GM21381 (cell line): Measurements from ENCODE around the gene POLR2I.

Experiments used
- ATAC-seq: cut with Tn5 transposase; IDR thresholded peaks from one replicate; pipeline ENCODE4 v1.9.1; 2021; ENCODE audit warnings: mild to moderate bottlenecking, moderate library complexity; ENCODE audit not compliant: unreplicated experiment

POLR2I gene

DNA sequence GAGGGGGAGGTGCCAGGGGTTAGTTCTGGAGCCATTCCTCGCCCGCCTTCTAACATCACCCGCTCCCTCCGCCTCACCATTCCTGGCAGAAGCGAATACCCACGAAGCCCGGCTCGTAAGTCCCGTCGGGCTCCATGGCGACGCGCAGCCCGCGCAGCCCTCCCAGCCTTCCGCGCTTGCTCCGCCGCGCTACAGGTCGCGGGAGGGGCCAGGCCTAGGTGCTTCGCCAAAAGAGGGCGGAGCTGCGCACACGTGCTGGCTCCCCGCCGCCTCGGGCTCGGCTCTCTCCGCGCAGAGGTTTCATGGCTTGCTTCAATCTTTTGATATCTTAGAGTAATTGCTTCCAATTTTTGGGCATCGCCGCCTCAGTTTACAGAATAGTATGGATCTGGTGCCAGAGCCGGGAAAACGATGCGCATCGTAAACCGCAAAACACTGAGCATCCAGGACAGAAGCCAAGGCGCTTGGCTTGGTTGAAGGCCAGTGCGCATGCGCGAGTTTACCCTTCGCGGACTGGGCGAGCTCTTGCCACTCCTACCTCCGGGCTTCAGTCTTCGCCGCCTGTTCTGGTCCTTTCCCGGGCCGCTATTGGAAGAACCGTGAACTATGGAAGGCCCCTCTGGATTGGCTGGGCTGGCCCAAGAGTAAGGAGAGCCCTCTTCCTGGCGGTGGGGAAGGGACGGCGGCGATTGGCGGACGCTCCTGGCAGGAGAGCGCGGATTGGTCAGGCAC, at the start of gene POLR2I:
Gene POLR2I (minus strand): TSS at position 155 of the 732 bp plus-strand sequence. CDS start 19 bp downstream, at position 136.
- peak; percentile 78 for ATAC-seq

DNA sequence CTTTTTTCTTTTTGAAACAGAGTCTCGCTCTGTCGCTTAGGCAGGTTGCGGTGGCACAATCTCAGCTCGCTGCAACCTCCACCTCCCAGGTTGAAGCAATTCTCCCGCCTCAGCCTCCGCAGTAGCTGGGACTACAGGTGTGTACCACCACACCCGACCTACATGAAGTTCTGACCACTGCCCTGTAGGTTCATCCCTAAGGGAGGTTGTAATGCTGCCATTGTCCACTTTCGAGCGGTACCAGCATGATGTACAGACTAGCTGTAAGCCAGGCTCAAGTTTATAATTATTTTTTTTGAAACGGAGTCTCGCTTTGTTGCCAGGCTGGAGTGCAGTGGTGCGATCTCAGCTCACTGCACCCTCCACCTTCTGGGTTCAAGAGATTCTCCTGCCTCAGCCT, 49.1 kb upstream of the POLR2I start:
- ATAC-seq: no peak

DNA sequence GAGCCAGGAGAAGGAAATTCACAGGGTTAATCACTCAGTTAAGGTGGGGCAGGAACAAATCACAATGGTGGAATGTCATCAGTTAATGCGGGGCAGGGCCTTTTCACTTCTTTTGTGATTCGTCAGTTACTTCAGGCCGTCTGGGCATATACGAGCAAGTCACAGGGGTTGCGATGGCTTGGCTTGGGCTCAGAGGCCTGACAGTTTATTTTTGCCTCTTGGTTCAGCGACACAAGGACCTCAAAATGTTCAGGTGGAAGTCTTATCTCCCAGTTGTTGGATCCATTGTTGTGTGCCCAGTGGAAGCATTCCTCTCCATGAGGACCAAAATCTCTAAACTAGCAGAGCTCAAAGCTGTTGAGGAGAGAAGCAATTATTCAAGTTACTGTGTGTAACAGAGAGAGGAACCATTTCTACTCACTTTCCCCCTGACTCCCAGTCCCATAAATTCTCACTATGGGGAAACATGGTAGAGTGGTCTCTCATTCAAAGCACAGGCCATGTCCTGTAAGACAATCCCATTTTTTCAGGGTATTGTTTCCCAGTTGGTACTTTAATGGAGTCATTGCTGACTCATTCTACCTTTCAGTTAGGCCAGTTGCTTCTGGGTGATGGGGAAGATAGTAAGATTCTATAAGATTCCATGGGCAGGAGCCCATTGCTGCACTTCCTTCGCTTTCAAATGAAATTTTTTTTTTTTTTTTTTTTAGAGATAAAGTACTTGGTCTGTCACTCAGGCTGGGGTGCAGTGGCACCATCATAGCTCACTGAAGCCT, 46.3 kb upstream of the POLR2I start:
- ATAC-seq: no peak

DNA sequence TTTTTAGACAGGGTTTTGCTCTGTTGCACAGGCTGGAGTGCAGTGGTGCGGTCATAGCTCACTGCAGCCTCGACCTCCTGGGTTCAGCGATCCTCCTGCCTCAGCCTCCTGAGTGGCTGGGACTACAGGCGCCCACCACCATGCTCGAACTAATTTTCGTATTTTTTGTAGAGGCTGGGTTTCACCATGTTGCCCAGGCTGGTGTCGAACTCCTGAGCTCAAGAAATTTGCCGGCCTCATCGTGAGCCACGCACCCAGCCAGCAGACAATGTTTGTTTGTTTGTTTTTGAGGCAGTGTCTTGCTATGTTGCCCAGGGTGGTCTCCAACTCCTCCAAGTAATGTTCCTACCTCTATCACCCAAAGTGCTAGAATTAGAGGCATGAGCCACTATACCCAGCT, 38.5 kb upstream of the POLR2I start:
- no peak for ATAC-seq

DNA sequence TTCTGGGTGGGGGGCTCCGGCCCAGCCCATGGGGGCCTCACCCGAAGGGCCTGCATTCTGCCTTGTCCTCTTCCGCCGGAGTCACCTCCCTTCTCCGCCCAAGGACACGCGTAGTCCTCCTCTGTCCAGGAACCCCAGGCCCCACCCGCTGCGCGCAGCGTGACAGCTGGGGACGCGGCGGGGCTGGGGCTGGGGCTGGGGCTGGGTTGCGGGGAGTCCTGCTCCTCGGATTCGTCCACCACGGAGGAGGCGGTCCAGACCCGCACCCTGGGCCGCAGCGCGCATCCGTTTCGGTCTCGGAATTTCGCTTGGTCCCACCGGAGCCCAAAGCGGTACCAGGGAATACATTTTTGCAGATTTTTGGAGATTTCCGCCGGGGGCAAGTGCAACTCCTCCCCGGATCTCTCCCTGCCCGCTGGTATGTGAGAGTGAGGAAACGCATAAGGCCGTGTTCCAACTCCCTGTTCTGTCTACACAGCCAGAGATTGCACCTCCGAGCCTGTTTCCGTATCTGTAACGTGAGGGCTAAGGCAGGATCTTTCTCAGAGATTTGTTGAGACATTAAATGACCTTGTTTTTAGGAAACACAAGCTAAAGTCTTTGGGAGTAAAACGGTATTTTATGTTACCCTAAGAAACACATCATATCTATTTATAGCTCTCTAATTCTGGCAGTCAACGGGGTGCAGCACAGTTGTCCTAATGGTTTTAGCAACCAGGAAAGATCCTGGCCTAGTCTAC, 37.8 kb upstream of the POLR2I start, which contains the start of gene COX7A1:
Gene COX7A1 (minus strand): TSS at position 96 of the 740 bp plus-strand sequence. CDS start 40 bp downstream, at position 56.
- no peak for ATAC-seq

DNA sequence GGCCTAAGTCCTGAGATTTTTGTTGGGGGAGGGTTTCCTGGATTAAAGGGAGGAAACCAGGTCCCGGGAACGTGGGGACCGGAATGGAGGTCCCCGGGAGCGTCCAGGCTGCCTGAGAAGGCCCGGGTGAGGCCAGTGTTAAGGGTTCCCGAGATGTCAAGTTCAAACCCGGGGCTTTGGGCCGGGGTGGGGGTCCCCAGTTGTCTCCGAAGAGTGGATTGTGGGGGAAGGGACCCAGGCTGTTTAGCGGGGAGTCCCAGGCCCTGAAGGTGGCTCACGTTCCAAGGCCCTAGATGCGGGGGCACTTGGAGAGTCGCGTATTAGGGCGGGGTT, 37.3 kb upstream of the POLR2I start:
- ATAC-seq: no peak

DNA sequence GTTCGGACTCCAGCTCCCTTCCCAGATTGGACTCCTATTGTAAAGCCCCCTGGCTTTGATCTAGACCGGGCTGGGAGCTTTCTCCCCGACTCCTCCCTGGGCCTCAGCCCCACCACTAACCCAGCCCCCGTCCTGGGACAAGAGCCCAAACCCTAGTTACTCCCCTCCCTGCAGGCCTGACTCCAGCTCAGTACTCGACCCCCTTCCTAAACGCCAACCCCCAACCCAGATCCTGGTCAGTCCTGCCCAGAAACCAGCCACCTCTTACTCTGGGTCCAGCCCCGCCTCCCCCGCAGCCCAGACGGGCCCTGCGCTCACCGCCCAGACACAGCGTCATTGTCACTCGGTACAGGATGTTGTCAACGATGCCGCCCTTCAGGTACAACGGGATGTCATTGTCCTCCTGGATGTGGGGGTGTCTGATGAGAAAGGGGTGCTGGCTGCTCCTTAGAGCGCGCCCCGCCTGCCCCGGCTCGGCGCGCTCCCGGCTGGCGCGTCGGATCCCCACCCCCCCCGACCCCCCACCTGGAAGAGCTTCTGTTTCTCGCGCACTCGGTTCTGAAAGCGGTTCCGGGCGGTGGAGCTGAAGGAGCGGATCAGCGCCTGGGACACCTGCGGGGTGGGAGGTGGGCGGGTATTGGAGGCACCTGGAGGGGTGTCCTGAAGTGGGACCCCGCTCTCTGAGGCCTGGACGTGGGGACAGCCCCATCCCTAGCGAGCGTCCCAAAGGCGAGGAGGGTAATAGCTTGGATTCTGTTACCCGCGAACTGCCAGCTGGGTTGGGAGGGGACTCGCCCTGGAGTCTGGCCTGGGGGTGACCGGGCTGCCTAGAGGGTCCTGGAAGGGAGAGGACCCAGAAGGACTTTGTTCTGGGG, 36.7 kb upstream of the POLR2I start:
- ATAC-seq: no peak

DNA sequence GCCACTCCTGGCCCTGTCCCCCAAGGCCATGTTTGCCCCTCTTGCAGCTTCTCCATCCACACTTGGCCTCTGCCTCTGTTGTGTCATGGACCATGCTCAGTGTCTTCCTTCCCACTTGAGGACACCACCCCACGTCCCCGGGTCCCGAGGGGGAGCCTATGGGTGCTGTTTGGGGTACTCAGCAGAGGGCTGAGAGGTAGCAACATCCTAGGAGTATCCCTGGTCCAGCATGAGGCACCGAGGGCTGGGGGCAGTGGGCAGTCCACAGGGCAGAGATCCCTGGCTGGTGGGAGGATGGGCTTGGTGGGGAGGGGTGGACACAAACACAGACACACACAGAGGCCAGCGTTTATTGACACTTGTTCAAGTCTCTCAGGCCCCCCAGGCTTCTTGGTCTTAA, 35.9 kb upstream of the POLR2I start:
- ATAC-seq: no peak

DNA sequence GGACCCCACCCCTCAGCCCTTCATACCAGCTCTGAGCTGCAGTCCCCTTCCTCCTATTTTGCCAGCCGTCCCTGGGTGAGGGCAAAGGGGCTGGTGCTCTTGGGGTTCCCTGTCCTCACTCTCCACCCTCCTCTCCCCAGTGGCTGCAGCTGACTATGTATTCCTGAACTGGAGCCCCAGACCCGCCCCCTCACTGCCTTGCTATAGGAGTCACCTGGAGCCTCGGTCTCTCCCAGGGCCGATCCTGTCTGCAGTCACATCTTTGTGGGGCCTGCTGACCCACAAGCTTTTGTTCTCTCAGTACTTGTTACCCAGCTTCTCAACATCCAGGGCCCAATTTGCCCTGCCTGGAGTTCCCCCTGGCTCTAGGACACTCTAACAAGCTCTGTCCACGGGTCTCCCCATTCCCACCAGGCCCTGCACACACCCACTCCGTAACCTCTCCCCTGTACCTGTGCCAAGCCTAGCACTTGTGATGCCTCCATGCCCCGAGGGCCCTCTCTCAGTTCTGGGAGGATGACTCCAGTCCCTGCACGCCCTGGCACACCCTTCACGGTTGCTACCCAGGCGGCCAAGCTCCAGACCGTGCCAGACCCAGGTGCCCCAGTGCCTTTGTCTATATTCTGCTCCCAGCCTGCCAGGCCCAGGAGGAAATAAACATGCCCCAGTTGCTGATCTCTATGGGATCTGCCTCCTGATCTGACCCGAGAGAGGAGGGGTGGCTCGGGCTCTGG, 35.2 kb upstream of the POLR2I start:
- ATAC-seq: no peak

DNA sequence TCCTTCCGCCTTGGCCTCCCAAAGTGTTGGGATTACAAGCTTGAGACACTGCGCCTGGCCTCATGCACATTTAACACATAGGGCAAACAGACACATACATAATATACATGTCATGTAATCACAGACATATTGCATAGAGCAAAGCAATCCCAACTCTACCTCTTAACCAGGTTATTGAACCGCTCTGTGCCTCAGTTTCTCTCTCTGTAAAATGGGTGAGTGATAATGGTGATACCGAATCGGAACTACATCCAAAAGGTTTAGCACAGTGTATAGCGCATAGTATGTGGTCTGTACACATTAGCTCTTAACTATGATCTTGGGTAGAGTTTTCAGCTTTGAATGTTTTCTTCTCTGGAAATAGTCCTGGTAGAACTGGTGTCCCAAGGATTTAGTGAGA, 29.9 kb upstream of the POLR2I start:
- ATAC-seq: no peak

DNA sequence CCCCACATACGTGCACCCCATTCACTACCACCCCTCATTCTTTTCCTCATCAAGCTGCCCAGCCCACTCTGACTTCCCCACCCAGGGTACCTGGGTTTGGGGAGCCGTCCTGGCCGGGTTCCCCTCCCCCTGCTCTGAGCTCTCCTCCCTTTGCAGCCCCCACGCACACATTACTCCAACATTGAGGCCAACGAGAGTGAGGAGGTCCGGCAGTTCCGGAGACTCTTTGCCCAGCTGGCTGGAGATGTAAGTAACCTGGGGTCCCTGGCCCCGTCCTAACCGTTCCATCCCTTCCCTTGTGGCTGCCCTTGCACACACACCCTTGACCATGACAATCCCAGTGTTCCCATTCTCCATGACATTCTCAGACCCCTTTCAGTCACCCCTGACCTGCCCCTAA, 27.8 kb upstream of the POLR2I start:
- no peak for ATAC-seq

DNA sequence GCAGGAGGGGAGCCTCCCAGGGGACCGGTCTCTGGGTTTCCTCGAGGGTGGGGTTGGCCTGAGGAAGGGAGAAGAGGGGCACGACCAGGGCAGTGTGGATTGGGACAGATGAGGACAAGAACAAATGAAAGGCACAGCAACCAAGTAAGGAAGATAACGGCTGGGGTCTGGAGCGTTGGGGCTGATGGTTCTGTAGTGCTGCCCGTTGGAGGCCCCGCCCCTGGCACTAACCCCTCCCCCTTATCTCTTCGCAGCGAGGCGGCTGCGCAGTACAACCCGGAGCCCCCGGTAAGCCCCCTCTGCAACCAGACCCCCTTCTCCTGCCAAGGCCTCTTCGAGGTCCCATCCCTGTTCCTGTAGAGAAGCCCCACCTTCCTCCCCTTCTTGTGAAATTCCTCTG, 27.4 kb upstream of the POLR2I start:
- ATAC-seq: no peak

DNA sequence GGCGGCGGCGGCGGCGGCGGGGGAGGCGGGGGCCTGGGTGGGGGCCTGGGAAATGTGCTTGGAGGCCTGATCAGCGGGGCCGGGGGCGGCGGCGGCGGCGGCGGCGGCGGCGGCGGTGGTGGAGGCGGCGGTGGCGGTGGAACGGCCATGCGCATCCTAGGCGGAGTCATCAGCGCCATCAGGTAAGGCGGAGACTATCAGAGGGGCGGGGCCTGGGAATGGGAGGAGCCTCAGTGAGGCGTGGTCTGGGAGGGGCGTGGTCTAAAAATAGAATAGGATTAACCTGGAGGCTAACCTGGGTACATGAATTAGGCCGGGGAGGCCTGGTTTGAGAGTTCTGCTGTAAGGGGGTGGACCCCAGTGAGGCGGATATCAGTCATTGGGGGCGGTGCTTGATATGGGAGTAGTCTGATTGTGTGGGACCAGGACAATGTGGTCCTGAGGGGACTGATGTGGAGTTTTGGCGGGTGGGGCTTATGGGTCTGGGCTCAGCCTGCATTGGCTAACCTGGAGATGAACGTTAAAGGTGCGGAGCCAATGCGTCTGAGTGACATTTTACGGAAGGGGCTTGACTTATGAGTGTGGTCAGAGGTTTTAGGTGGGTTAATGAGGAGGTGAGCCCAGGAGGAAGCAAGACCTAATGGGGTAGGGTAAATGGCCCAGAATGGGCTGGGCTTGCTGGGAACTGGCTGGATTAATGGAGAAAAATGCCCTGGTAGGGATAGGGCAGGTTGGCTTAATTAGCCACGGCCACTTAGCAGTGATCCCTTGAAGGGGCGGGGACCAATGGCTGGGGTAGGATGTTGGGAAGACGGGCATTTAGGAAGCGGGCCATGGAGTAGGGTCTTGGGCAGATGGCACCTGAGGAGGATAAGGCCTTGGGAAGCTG, 26.6 kb upstream of the POLR2I start:
- peak; percentile 38 for ATAC-seq

DNA sequence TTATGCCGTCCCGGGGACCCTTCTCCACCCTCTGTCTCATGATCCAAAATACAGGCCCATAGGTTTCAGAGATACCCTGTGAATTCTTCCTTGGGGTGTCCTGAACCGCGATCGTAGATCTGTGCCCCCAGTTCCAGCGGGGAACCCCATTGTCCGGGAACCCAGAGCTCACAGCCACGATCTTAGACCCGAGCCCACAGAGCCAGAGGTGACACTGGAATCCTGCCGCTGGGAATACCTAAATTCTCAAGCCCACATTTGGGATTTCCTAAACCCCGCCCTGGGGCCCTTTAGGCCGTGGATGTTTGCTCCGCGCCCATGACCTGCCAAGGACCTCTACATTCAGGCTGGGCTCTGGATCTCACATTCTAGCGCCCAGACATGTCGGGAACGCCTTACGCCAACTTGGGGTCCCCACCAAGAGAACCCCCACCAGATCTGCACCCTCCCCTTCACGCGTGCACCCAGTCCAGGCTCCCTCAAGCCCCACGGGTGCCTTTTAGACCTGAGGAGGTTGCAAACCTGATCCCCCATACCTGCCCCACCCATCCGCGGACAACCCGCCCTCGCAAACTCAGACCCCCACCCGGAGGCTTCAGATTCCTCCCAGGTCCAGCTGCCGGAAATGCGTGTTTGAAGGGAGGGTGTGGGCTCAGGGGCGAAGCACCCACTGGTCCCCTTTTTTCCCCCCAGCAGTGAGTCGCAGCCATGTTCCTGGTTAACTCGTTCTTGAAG, 25.8 kb upstream of the POLR2I start:
- ATAC-seq: no peak

DNA sequence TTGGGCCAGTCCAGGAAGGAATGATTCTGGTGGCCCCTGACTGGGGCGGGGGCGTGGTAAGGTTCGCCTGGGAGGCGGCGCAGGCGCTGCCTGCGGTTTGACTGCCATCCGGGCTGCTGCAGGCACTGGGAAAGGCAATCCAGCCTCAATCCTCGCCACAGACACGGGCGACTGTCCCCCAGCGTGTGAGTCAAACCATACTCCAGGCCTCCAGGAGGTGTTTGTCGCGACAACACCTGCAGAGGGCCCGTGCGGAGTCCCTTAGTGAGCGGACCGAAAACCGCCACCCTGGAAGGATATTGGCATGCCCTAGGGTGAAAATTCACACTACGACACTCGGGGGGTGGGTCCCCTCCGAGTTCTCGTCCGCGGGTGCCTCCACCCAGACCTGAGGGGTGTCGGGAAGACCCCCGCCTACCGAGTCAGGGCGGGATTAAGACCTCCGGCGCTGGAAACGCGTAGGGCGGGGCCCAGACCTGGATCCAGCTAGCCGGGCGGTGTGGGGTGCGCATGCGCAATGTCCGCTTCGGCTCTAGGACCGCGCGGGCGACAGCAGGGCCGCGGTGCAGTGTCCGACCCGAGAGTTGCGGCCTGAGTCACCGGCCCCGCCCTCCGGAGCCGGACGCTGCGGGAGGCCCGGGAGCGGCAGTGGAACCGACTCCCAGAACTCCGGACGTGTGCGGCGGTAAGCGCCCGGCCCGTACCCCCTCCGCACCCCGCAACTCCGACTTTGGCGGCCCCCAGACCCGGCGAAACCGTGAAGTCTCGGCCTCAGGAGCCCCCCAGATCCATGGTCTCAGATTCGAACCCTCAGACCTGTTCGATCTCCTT, 25.0 kb upstream of the POLR2I start, which contains the start of gene CAPNS1:
Gene CAPNS1 (plus strand): TSS at position 594 of the 831 bp plus-strand sequence. CDS start 946 bp downstream, outside the sequence.
- ATAC-seq: peak; percentile 84

DNA sequence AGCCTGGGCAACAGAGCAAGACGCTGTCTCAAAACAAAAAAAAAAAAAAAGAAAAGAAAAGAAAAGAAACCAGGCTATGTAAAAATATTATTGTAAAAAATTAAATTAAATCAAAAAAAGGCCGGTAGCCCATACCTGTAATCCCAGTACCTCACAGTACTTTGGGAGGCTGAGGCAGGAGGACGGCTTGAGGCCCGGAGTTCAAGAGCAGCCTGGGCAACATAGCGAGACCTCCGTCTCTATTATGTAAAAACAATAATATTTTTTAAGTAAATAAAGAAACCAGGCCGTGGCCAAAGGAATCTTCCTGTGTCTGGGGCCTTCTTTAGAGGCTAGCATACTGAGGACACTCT, 24.4 kb upstream of the POLR2I start:
- ATAC-seq: no peak

DNA sequence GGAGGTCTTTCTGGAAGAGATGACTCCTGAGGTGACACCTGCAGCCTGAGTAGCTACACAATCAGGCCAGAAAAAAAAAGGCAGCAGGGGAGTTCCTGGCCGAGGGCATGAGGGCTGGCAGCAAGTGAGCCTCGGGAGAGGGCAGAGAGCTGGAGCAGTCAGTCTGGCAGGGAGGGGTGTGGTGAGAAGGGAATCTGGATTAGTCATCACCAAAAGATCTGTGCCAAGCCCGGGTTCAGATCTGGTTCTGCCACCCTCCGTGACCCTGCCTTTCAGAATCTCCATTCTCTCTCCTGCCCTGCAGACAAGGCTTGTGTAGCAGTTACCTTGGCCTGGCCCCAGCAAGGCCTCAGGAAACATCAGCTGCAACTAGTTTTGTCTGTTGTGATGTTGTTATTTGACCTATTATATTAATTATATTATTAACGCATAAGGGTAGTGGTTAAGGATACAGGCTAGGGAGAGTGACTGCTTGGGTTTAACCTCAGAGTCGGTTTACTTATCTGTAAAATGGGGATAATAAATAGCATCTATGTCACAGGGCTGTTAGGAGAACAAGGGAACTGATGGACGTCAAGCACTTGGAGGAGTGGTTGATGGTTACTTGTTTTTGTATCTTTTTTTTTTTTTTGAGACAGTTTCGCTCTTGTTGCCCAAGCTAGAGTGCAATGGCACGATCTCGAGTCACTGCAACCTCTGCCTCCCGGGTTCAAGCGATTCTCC, 22.4 kb upstream of the POLR2I start:
- no peak for ATAC-seq
